Measurements from ENCODE around the gene DGKI. TPM values are rescaled to one million over a fixed set of nuclear protein-coding genes. Genes with fewer than 3 reads are reported as not detected.

The DGKI gene
- total RNA-seq, 2 experiments from 2014 or later, result 0.46 TPM; not detected in 1

DNA sequence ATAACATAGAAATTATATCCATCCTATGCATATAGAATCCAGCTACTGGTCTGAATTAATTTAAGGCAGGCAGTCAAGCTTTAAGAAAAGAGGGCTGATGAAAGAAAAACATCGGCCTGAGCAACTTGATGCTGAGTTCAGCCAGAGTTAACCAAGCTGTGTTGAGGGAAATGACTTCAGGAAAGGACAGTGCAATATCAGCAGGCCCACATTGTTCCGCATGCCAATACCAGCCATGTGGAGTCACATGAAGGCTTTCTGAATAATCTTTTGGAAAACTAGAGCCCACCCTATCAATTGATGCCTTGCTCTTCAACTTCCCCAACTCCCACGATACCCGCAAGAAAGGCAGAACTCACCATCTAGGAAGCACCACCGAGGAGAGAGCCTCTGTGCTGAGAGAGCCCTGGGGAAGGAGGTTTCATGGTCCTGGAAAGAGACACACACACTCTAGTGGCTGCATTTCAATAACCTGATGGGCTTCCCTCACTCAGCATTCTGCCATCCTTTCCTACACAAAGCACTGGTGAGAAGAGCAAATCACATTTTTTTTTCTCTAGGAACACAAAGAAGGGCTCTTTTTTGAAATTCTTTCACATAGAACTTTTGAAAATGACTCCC is 377.5 kb downstream of the DGKI start:
- no peak overlapping the region for H3K27ac ChIP-seq (ENCODE audit: low read depth, low read length, poor library complexity, severe bottlenecking)
- no peak for DNase-seq (ENCODE audit: low spot score)
- H3K9me2 ChIP-seq (ENCODE audit: insufficient read depth, low read length), result no peaks in the 10 kb centered on the region
- H3K4me3 ChIP-seq (ENCODE audit: low read depth, low read length, poor library complexity, severe bottlenecking), result no peak overlapping the region
- no peak overlapping the region for H2AFZ ChIP-seq (ENCODE audit: low read length)
- no peaks in the 10 kb centered on the region for H3K9me3 ChIP-seq (ENCODE audit: low read length)
- ChIA-PET POLR2A (no interaction called here), CTCF (ENCODE audit: unreplicated experiment) (no interaction called here)
- no peaks in the 10 kb centered on the region for H3K36me3 ChIP-seq (ENCODE audit: insufficient read depth, low read length)
- no peaks in the 10 kb centered on the region for H3K4me1 ChIP-seq (ENCODE audit: insufficient read depth, low read length, poor library complexity, severe bottlenecking)
- H3K79me2 ChIP-seq (ENCODE audit: insufficient read depth, low read depth, low read length), result no peaks in the 10 kb centered on the region
- TF ChIP-seq CTCF (conservative IDR thresholded peaks at IDR 0.05; ENCODE audit: low read length), result no peak
- no peak for TF ChIP-seq EZH2phosphoT487 (IDR thresholded peaks at IDR 0.05; ENCODE audit: borderline replicate concordance, low read depth, low read length)
- intact Hi-C loops (cut with micrococcal nuclease; ENCODE audit: unreplicated experiment), result no loop called here
- no peak overlapping the region for H3K4me2 ChIP-seq (ENCODE audit: low read length)
- BruUV-seq (replicated peaks), result no TSS peak
- no peaks in the 10 kb centered on the region for H4K20me1 ChIP-seq (ENCODE audit: insufficient read depth, low read length)

DNA sequence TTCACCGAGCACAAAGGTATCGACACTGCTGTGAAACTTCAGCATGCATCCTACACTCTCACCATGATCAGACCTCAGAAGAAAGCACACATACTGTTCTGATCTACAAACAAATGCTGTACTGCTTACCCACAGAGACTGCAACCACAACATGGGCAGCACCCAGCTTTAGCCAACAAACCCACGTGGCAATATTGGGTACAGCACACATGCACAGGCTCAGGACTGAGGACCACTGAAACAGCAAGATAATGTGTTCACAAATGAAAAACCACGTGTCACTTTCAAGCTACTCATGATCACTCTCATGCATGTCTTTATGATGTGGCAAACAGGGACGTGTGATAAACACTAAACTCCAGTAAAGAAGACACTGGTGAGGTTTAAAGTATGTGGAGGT is 383.9 kb downstream of the DGKI start:
- no TSS peak for BruUV-seq (replicated peaks)
- DNase-seq (ENCODE audit: low spot score), result no peak

More for the DNA sequence above, 383.9 kb downstream of the DGKI start:
- Histone ChIP-seq H3K27ac (ENCODE audit: low read depth, low read length, poor library complexity, severe bottlenecking) (no peak overlapping the region), H3K79me2 (ENCODE audit: insufficient read depth, low read depth, low read length) (no peaks in the 10 kb centered on the region), H3K9me3 (ENCODE audit: low read length) (no peaks in the 10 kb centered on the region), H3K4me2 (ENCODE audit: low read length) (no peak overlapping the region), H3K4me1 (ENCODE audit: insufficient read depth, low read length, poor library complexity, severe bottlenecking) (no peaks in the 10 kb centered on the region), H3K4me3 (ENCODE audit: low read depth, low read length, poor library complexity, severe bottlenecking) (no peak overlapping the region), H3K36me3 (ENCODE audit: insufficient read depth, low read length) (no peaks in the 10 kb centered on the region), H4K20me1 (ENCODE audit: insufficient read depth, low read length) (no peaks in the 10 kb centered on the region), H3K9me2 (ENCODE audit: insufficient read depth, low read length) (no peaks in the 10 kb centered on the region), H2AFZ (ENCODE audit: low read length) (no peak overlapping the region)
- POLR2A ChIA-PET, result interaction anchor here (0.6 kb wide), 1 partner anchor 1281 kb away, joined by 3 read pairs; no protein-coding TSS in a partner anchor
- intact Hi-C loops (cut with micrococcal nuclease; ENCODE audit: unreplicated experiment), result no loop called here
- no peak for TF ChIP-seq CTCF (conservative IDR thresholded peaks at IDR 0.05; ENCODE audit: low read length)
- no peak for TF ChIP-seq EZH2phosphoT487 (IDR thresholded peaks at IDR 0.05; ENCODE audit: borderline replicate concordance, low read depth, low read length)
- CTCF ChIA-PET (ENCODE audit: unreplicated experiment), result no interaction called here
